GM23338 (cell line): ENCODE measurements around the gene RSPO3. TPM values are rescaled to one million over a fixed set of nuclear protein-coding genes. Genes with fewer than 3 reads are reported as not detected.

Source experiments
- ATAC-seq: fragments of 200-7000 bp; cut with Tn5 transposase; 3 replicates; pipeline ENCODE4 v1.9.1; 2020
- DNase-seq: peaks from one replicate; pipeline ENCODE4 v3.0.0-alpha.2; 2015; ENCODE audit warnings: low spot score
- H2AFZ ChIP-seq: fragments of 200-600 bp; sonication (generic); 2 replicates; pipeline ENCODE4 v1.8.0; 2016; ENCODE audit warnings: antibody characterized with exemption, mild to moderate bottlenecking, moderate library complexity
- H3F3A ChIP-seq: fragments of 200-600 bp; sonication (generic); replicated peaks from 2 replicates; pipeline ENCODE4 v1.8.0; 2017; ENCODE audit warnings: antibody characterized with exemption, mixed run types, low read depth
- H3K27ac ChIP-seq: fragments of 200-600 bp; sonication (generic); 2 replicates; pipeline ENCODE4 v1.6.1; 2016; ENCODE audit warnings: low read depth
- H3K27me3 ChIP-seq: fragments of 200-600 bp; sonication (generic); 2 replicates; pipeline ENCODE4 v1.8.0; 2016; ENCODE audit warnings: mild to moderate bottlenecking, mixed run types, moderate library complexity; ENCODE audit not compliant: insufficient read depth
- H3K36me3 ChIP-seq: fragments of 200-600 bp; sonication (generic); 2 replicates; pipeline ENCODE4 v1.8.0; 2016; ENCODE audit warnings: mild to moderate bottlenecking; ENCODE audit not compliant: insufficient read depth
- H3K4me1 ChIP-seq: fragments of 200-600 bp; sonication (generic); 2 replicates; pipeline ENCODE4 v1.8.0; 2016; ENCODE audit warnings: mild to moderate bottlenecking, moderate library complexity; ENCODE audit not compliant: insufficient read depth
- H3K4me2 ChIP-seq: fragments of 200-600 bp; sonication (generic); 2 replicates; pipeline ENCODE4 v1.7.1; 2017; ENCODE audit warnings: mixed run types
- H3K4me3 ChIP-seq: fragments of 200-600 bp; sonication (generic); 2 replicates; pipeline ENCODE4 v1.6.1; 2016; ENCODE audit warnings: mixed run types
- H3K79me2 ChIP-seq: fragments of 200-600 bp; sonication (generic); replicated peaks from 2 replicates; pipeline ENCODE4 v1.8.0; 2017; ENCODE audit warnings: mild to moderate bottlenecking; ENCODE audit not compliant: insufficient read depth
- H3K9me2 ChIP-seq: fragments of 200-600 bp; sonication (generic); 2 replicates; pipeline ENCODE4 v1.8.0; 2017; ENCODE audit not compliant: insufficient read depth
- H4K20me1 ChIP-seq: fragments of 200-600 bp; sonication (generic); replicated peaks from 2 replicates; pipeline ENCODE4 v1.8.0; 2017; ENCODE audit warnings: mild to moderate bottlenecking; ENCODE audit not compliant: insufficient read depth
- H3K27ac Mint-ChIP-seq: 2 replicates; pipeline ENCODE4 v1.8.0; 2020; ENCODE audit warnings: inconsistent platforms, mild to moderate bottlenecking, moderate library complexity, mixed read lengths
- H3K27me3 Mint-ChIP-seq: 3 replicates; pipeline ENCODE4 v1.8.0; 2022; ENCODE audit warnings: low read depth, mild to moderate bottlenecking, moderate library complexity, mixed read lengths, inconsistent platforms; ENCODE audit not compliant: insufficient read depth, poor library complexity
- H3K36me3 Mint-ChIP-seq: 3 replicates; pipeline ENCODE4 v1.8.0; 2021; ENCODE audit warnings: low read depth, mild to moderate bottlenecking, inconsistent platforms, moderate library complexity, mixed read lengths
- H3K4me1 Mint-ChIP-seq: 3 replicates; pipeline ENCODE4 v1.8.0; 2020; ENCODE audit warnings: mild to moderate bottlenecking, inconsistent platforms, mixed read lengths
- H3K4me3 Mint-ChIP-seq: 3 replicates; pipeline ENCODE4 v1.8.0; 2021; ENCODE audit warnings: moderate library complexity, mild to moderate bottlenecking, inconsistent platforms, mixed read lengths
- H3K9me3 Mint-ChIP-seq: 3 replicates; pipeline ENCODE4 v1.8.0; 2020; ENCODE audit warnings: moderate library complexity, mild to moderate bottlenecking, inconsistent platforms, mixed read lengths
- CREB1 ChIP-seq: fragments of 250-450 bp; sonication (Bioruptor Pico); IDR thresholded peaks from 2 replicates; pipeline ENCODE4 v1.5.0; 2020; ENCODE audit warnings: low read depth, mild to moderate bottlenecking, moderate library complexity
- CTCF ChIP-seq, 2 experiments: fragments of 200-600 bp in 1 of 2; sonication (generic) in 1 of 2; conservative IDR thresholded peaks; 2 replicates each; pipeline versions ENCODE4 v1.5.1 to v1.6.1; 2016 to 2017; ENCODE audit warnings: antibody characterized with exemption in 2 of 2, low read depth in 2 of 2, mild to moderate bottlenecking in 2 of 2, moderate library complexity in 1 of 2
- NANOG ChIP-seq: IDR thresholded peaks from 2 replicates; pipeline ENCODE4 v1.6.1; 2016; ENCODE audit warnings: antibody characterized with exemption, borderline replicate concordance
- POLR2AphosphoS5 ChIP-seq: IDR thresholded peaks from 2 replicates; pipeline ENCODE4 v1.6.1; 2016; ENCODE audit warnings: antibody characterized with exemption, low read depth
- REST ChIP-seq: IDR thresholded peaks from one replicate; pipeline ENCODE4 v1.6.1; 2018; ENCODE audit warnings: antibody characterized with exemption; ENCODE audit not compliant: unreplicated experiment
- ZNF114 ChIP-seq: fragments of 250-450 bp; sonication (Bioruptor Pico); IDR thresholded peaks from 2 replicates; pipeline ENCODE4 v1.5.0; 2020; ENCODE audit warnings: mild to moderate bottlenecking, moderate library complexity
- ZNF462 ChIP-seq: fragments of 250-450 bp; sonication (Bioruptor Pico); IDR thresholded peaks from 2 replicates; pipeline ENCODE4 v1.5.0; 2020; ENCODE audit warnings: mild to moderate bottlenecking, moderate library complexity
- polyA plus RNA-seq: library from polyadenylated mRNA; unstranded; fragments of >200 nt; fragmentation: Nextera tagmentation; extraction: Ambion mirVana; gene quantifications from 2 replicates; pipeline ENCODE4 v1.2.1, GENCODE V29; 2016
- total RNA-seq: library from RNA; depleted of rRNA; stranded (reverse); fragments of >200 nt; shearing (Covaris generic); gene quantifications from 2 replicates; pipeline ENCODE4 v1.2.3, GENCODE V29; 2014
- TF ChIP-seq, protein P1 (sequence below): IDR thresholded peaks from 2 replicates; pipeline ENCODE4 v1.6.1; 2016; ENCODE audit warnings: antibody characterized with exemption

Gene RSPO3
- total and polyA plus RNA-seq, 2 experiments from 2014 or later, result not detected

DNA sequence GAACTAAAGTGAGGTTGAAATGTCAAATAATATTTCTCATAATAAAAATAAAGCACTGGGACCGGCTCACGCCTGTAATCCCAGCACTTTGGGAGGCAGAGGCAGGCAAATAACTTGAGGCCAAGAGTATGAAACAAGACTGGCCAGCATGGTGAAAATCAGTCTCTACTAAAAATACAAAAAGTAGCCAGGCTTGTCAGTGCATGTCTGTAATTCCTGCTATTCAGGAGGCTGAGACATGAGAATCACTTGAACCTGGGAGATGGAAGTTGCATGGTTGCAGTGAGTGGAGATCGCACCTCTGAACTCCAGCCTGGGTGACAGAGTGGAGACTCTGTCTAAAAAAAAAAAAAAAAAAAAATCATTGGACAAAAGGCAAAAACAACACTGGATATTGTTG, 38.4 kb upstream of the RSPO3 start:
- ATAC-seq (no peak), DNase-seq (no peak)
- H3K27me3 ChIP-seq, result no peaks in the 10 kb centered on the region
- no peaks in the 10 kb centered on the region for H4K20me1 ChIP-seq
- no peaks in the 10 kb centered on the region for H3F3A ChIP-seq
- no peak overlapping the region for H3K4me3 Mint-ChIP-seq
- H2AFZ ChIP-seq, result no peak overlapping the region
- H3K27ac Mint-ChIP-seq, result no peak overlapping the region
- no peak overlapping the region for H3K4me3 ChIP-seq
- H3K9me3 Mint-ChIP-seq, result no peaks in the 10 kb centered on the region
- H3K9me2 ChIP-seq, result peaks cover 5% of the 10 kb centered on the region; the same call in 1 of the 2 replicates
- no peak overlapping the region for H3K4me2 ChIP-seq
- H3K79me2 ChIP-seq, result no peaks in the 10 kb centered on the region
- H3K36me3 Mint-ChIP-seq, result no peaks in the 10 kb centered on the region
- no peak overlapping the region for H3K27ac ChIP-seq
- H3K4me1 ChIP-seq, result peaks cover 27% of the 10 kb centered on the region
- H3K36me3 ChIP-seq, result no peaks in the 10 kb centered on the region
- TF ChIP-seq ZNF114 (CRISPR knock-in tag), result no peak
- TF ChIP-seq POLR2AphosphoS5, result no peak
- no peaks in the 10 kb centered on the region for H3K27me3 Mint-ChIP-seq
- H3K4me1 Mint-ChIP-seq, result peaks cover 14% of the 10 kb centered on the region; the same call in 2 of the 3 replicates

GRCh38 chr6:127083231-127083962, 35.1 kb upstream of the RSPO3 start:
- no peak overlapping the region for H3K4me3 ChIP-seq
- ATAC-seq (no peak), DNase-seq (no peak)
- no peak overlapping the region for H2AFZ ChIP-seq
- no peaks in the 10 kb centered on the region for H3K4me1 ChIP-seq
- Mint-ChIP-seq H3K27me3 (no peaks in the 10 kb centered on the region), H3K27ac (no peak overlapping the region), H3K9me3 (no peaks in the 10 kb centered on the region), H3K4me3 (no peak overlapping the region), H3K4me1 (no peaks in the 10 kb centered on the region), H3K36me3 (no peaks in the 10 kb centered on the region)
- no peak overlapping the region for H3K27ac ChIP-seq
- H3K27me3 ChIP-seq, result no peaks in the 10 kb centered on the region
- H3K4me2 ChIP-seq, result no peak overlapping the region
- 0 out of 2 replicates have a peak, but pooled peaks cover 4% of the 10 kb centered on the region for H3K9me2 ChIP-seq
- no peaks in the 10 kb centered on the region for H3K79me2 ChIP-seq
- H3K36me3 ChIP-seq, result no peaks in the 10 kb centered on the region
- no peaks in the 10 kb centered on the region for H4K20me1 ChIP-seq
- H3F3A ChIP-seq, result no peaks in the 10 kb centered on the region
- TF ChIP-seq ZNF462 (no peak), NANOG (no peak), CREB1 (CRISPR knock-in tag) (no peak), REST (no peak), ZNF114 (CRISPR knock-in tag) (no peak), CTCF (conservative IDR thresholded peaks at IDR 0.05; ENCODE audit: low read depth in 2 of 2) (no peak)
- TF ChIP-seq, protein P1, sequence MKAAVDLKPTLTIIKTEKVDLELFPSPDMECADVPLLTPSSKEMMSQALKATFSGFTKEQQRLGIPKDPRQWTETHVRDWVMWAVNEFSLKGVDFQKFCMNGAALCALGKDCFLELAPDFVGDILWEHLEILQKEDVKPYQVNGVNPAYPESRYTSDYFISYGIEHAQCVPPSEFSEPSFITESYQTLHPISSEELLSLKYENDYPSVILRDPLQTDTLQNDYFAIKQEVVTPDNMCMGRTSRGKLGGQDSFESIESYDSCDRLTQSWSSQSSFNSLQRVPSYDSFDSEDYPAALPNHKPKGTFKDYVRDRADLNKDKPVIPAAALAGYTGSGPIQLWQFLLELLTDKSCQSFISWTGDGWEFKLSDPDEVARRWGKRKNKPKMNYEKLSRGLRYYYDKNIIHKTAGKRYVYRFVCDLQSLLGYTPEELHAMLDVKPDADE, result no peak
